GM23338 (cell line): ENCODE measurements around the gene ELAPOR2. TPM values are rescaled to one million over a fixed set of nuclear protein-coding genes. Genes with fewer than 3 reads are reported as not detected.

Experiments
- ATAC-seq: fragments of 200-7000 bp; cut with Tn5 transposase; 3 replicates; pipeline ENCODE4 v1.9.1; 2020
- DNase-seq: peaks from one replicate; pipeline ENCODE4 v3.0.0-alpha.2; 2015; ENCODE audit warnings: low spot score
- H2AFZ ChIP-seq: fragments of 200-600 bp; sonication (generic); 2 replicates; pipeline ENCODE4 v1.8.0; 2016; ENCODE audit warnings: antibody characterized with exemption, mild to moderate bottlenecking, moderate library complexity
- H3F3A ChIP-seq: fragments of 200-600 bp; sonication (generic); replicated peaks from 2 replicates; pipeline ENCODE4 v1.8.0; 2017; ENCODE audit warnings: antibody characterized with exemption, mixed run types, low read depth
- H3K27ac ChIP-seq: fragments of 200-600 bp; sonication (generic); 2 replicates; pipeline ENCODE4 v1.6.1; 2016; ENCODE audit warnings: low read depth
- H3K27me3 ChIP-seq: fragments of 200-600 bp; sonication (generic); 2 replicates; pipeline ENCODE4 v1.8.0; 2016; ENCODE audit warnings: mild to moderate bottlenecking, mixed run types, moderate library complexity; ENCODE audit not compliant: insufficient read depth
- H3K36me3 ChIP-seq: fragments of 200-600 bp; sonication (generic); 2 replicates; pipeline ENCODE4 v1.8.0; 2016; ENCODE audit warnings: mild to moderate bottlenecking; ENCODE audit not compliant: insufficient read depth
- H3K4me1 ChIP-seq: fragments of 200-600 bp; sonication (generic); 2 replicates; pipeline ENCODE4 v1.8.0; 2016; ENCODE audit warnings: mild to moderate bottlenecking, moderate library complexity; ENCODE audit not compliant: insufficient read depth
- H3K4me2 ChIP-seq: fragments of 200-600 bp; sonication (generic); 2 replicates; pipeline ENCODE4 v1.7.1; 2017; ENCODE audit warnings: mixed run types
- H3K4me3 ChIP-seq: fragments of 200-600 bp; sonication (generic); 2 replicates; pipeline ENCODE4 v1.6.1; 2016; ENCODE audit warnings: mixed run types
- H3K79me2 ChIP-seq: fragments of 200-600 bp; sonication (generic); replicated peaks from 2 replicates; pipeline ENCODE4 v1.8.0; 2017; ENCODE audit warnings: mild to moderate bottlenecking; ENCODE audit not compliant: insufficient read depth
- H3K9me2 ChIP-seq: fragments of 200-600 bp; sonication (generic); 2 replicates; pipeline ENCODE4 v1.8.0; 2017; ENCODE audit not compliant: insufficient read depth
- H4K20me1 ChIP-seq: fragments of 200-600 bp; sonication (generic); replicated peaks from 2 replicates; pipeline ENCODE4 v1.8.0; 2017; ENCODE audit warnings: mild to moderate bottlenecking; ENCODE audit not compliant: insufficient read depth
- H3K27ac Mint-ChIP-seq: 2 replicates; pipeline ENCODE4 v1.8.0; 2020; ENCODE audit warnings: inconsistent platforms, mild to moderate bottlenecking, moderate library complexity, mixed read lengths
- H3K27me3 Mint-ChIP-seq: 3 replicates; pipeline ENCODE4 v1.8.0; 2022; ENCODE audit warnings: low read depth, mild to moderate bottlenecking, moderate library complexity, mixed read lengths, inconsistent platforms; ENCODE audit not compliant: insufficient read depth, poor library complexity
- H3K36me3 Mint-ChIP-seq: 3 replicates; pipeline ENCODE4 v1.8.0; 2021; ENCODE audit warnings: low read depth, mild to moderate bottlenecking, inconsistent platforms, moderate library complexity, mixed read lengths
- H3K4me1 Mint-ChIP-seq: 3 replicates; pipeline ENCODE4 v1.8.0; 2020; ENCODE audit warnings: mild to moderate bottlenecking, inconsistent platforms, mixed read lengths
- H3K4me3 Mint-ChIP-seq: 3 replicates; pipeline ENCODE4 v1.8.0; 2021; ENCODE audit warnings: moderate library complexity, mild to moderate bottlenecking, inconsistent platforms, mixed read lengths
- H3K9me3 Mint-ChIP-seq: 3 replicates; pipeline ENCODE4 v1.8.0; 2020; ENCODE audit warnings: moderate library complexity, mild to moderate bottlenecking, inconsistent platforms, mixed read lengths
- NANOG ChIP-seq: IDR thresholded peaks from 2 replicates; pipeline ENCODE4 v1.6.1; 2016; ENCODE audit warnings: antibody characterized with exemption, borderline replicate concordance
- REST ChIP-seq: IDR thresholded peaks from one replicate; pipeline ENCODE4 v1.6.1; 2018; ENCODE audit warnings: antibody characterized with exemption; ENCODE audit not compliant: unreplicated experiment
- ZNF114 ChIP-seq: fragments of 250-450 bp; sonication (Bioruptor Pico); IDR thresholded peaks from 2 replicates; pipeline ENCODE4 v1.5.0; 2020; ENCODE audit warnings: mild to moderate bottlenecking, moderate library complexity
- ZNF331 ChIP-seq: fragments of 250-450 bp; sonication (Bioruptor Pico); IDR thresholded peaks from 2 replicates; pipeline ENCODE4 v1.5.0; 2020; ENCODE audit warnings: low read depth, mild to moderate bottlenecking, moderate library complexity
- ZNF462 ChIP-seq: fragments of 250-450 bp; sonication (Bioruptor Pico); IDR thresholded peaks from 2 replicates; pipeline ENCODE4 v1.5.0; 2020; ENCODE audit warnings: mild to moderate bottlenecking, moderate library complexity
- polyA plus RNA-seq: library from polyadenylated mRNA; unstranded; fragments of >200 nt; fragmentation: Nextera tagmentation; extraction: Ambion mirVana; gene quantifications from 2 replicates; pipeline ENCODE4 v1.2.1, GENCODE V29; 2016
- total RNA-seq: library from RNA; depleted of rRNA; stranded (reverse); fragments of >200 nt; shearing (Covaris generic); gene quantifications from 2 replicates; pipeline ENCODE4 v1.2.3, GENCODE V29; 2014

The ELAPOR2 gene
- total and polyA plus RNA-seq, 2 experiments from 2014 or later = 12.0 to 42.9 TPM

GRCh38 chr7:87036985-87037384 lies 22.5 kb downstream of the ELAPOR2 start:
- Histone ChIP-seq H4K20me1 (peaks cover 10% of the 10 kb centered on the region; the same call in 1 of the 2 replicates), H3K36me3 (no peaks in the 10 kb centered on the region), H3K79me2 (peaks cover 75% of the 10 kb centered on the region), H3K27ac (no peak overlapping the region), H2AFZ (no peak overlapping the region), H3K4me3 (no peak overlapping the region), H3F3A (no peaks in the 10 kb centered on the region), H3K4me2 (no peak overlapping the region), H3K27me3 (no peaks in the 10 kb centered on the region), H3K4me1 (peaks cover 17% of the 10 kb centered on the region; the same call in 1 of the 2 replicates), H3K9me2 (no peaks in the 10 kb centered on the region)
- Mint-ChIP-seq H3K4me3 (no peak overlapping the region), H3K9me3 (peaks cover 3% of the 10 kb centered on the region; the same call in 2 of the 3 replicates), H3K27ac (no peak overlapping the region), H3K27me3 (no peaks in the 10 kb centered on the region), H3K36me3 (peaks cover 9% of the 10 kb centered on the region; the same call in 1 of the 3 replicates), H3K4me1 (peaks cover 12% of the 10 kb centered on the region)
- DNase-seq (no peak), ATAC-seq (no peak)
- TF ChIP-seq ZNF331 (no peak), NANOG (no peak), ZNF114 (CRISPR knock-in tag) (no peak), REST (no peak), ZNF462 (CRISPR knock-in tag) (no peak)
